Astrocyte of the cerebellum (primary cell): ENCODE results near the gene EPB41L1.

ENCODE experiments used
- DNase-seq: peaks from one replicate; pipeline ENCODE4 v3.0.0-alpha.2; 2011; ENCODE audit warnings: low read depth
- H3K4me3 ChIP-seq: 2 replicates; pipeline ENCODE4 v1.5.1; 2011; ENCODE audit warnings: mild to moderate bottlenecking, low read depth, low read length, moderate library complexity
- in situ Hi-C: cut with HindIII; loops from 2 replicates; pipeline ENCODE4 v1.10.0; 2017; ENCODE audit warnings: low sequenced_read_pairs
- TF ChIP-seq, protein P1 (sequence below): IDR thresholded peaks from 2 replicates; pipeline ENCODE4 v1.5.1; 2012; ENCODE audit warnings: low read length, low read depth, moderate library complexity, mild to moderate bottlenecking; ENCODE audit errors: missing control alignments

Gene EPB41L1

DNA sequence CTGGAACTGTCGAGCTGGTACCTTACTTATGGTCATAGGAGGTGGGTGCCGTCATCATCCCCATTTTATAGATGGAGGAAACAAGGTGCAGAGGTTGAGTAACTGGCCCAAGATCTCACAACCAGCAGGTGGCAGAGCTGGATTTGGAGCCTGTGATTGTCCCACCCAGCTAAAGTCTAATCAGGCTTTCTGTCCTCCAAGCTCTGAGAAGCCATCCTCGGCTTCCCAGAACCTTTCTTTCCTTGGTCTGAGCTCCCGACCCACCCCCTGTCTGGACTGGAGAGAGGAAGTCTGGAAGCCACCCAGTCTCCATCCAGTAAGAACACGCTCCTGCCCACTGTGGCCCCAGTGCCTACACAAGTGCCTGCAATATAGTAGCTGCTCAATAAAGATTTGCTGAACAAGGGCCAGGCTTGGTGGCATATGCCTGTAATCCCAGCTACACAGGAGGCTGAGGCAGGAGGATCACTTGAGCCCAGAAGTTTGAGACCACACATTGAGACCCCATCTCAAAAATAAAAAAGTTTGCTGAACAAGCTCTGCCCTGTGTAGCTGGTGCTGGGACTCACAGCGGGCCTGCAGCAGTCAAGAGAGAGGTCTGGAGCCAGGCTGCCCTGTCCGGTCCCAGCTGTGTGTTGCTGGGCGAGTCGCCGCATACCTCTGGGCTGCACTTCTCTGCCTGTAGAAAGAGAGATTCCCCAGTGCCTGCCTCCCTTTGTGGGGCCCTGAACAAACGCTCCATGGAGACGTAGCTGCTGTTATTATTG lies 119.1 kb downstream of the EPB41L1 start:
- TF ChIP-seq, protein P1, sequence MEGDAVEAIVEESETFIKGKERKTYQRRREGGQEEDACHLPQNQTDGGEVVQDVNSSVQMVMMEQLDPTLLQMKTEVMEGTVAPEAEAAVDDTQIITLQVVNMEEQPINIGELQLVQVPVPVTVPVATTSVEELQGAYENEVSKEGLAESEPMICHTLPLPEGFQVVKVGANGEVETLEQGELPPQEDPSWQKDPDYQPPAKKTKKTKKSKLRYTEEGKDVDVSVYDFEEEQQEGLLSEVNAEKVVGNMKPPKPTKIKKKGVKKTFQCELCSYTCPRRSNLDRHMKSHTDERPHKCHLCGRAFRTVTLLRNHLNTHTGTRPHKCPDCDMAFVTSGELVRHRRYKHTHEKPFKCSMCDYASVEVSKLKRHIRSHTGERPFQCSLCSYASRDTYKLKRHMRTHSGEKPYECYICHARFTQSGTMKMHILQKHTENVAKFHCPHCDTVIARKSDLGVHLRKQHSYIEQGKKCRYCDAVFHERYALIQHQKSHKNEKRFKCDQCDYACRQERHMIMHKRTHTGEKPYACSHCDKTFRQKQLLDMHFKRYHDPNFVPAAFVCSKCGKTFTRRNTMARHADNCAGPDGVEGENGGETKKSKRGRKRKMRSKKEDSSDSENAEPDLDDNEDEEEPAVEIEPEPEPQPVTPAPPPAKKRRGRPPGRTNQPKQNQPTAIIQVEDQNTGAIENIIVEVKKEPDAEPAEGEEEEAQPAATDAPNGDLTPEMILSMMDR: peak; percentile 34
- in situ Hi-C loops: no loop called here
- no peak for DNase-seq
- no peak overlapping the region for H3K4me3 ChIP-seq

DNA sequence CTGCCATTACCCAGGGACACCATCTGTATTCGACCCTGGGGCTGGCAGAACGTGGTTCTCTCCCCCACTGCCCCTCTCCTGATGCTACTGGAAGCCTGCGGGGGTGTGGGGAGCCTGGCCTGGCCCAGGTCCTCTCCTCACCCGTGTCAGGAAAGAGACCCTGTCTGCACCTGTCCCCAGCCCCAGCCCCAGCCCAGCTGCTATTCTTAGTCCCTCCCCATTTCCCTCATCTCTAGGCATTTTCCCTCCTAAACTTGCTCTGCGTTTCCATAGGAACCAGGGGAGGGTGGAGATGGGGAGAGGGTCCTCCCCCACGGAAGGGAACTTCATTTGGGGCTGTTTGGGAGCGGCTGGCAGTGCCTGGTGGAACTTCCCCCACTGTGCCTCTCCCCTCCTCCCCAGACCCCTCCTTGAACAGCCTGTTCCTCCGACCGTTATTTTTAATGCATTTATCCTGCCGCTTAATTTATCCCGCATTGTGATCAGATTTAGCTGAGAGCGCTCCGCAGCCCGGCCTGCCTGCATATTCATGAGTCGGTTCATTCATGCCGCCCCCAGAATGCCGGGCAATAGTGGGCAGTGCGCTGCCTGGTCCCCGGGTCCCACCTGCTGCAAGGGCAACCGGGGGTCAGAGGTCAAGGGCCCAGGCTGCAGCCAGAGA lies 119.8 kb downstream of the EPB41L1 start:
- TF ChIP-seq, protein P1: no peak
- in situ Hi-C loops: no loop called here
- no peak overlapping the region for H3K4me3 ChIP-seq
- no peak for DNase-seq

DNA sequence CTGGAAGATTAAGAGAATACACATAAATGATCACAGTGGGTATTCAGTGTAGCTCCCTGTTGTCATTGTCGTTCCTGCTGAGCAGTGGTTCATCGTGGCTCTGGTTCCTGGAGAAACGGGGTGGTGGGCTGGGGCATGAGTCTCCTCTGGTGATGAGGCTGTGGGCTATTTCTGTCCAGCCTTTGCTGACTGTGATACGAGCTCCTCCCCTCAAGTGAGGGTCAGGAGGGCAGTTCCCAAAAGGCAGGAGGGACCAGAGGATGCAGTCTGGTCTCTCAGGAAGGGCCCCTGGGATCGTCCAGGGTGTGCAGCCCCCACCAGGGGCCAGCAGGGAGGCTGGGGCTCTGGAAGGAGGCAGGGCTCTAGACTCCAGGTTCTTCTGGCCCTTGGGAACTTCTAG lies 120.5 kb downstream of the EPB41L1 start:
- in situ Hi-C loops: no loop called here
- TF ChIP-seq, protein P1: no peak
- H3K4me3 ChIP-seq: no peak overlapping the region
- no peak for DNase-seq

DNA sequence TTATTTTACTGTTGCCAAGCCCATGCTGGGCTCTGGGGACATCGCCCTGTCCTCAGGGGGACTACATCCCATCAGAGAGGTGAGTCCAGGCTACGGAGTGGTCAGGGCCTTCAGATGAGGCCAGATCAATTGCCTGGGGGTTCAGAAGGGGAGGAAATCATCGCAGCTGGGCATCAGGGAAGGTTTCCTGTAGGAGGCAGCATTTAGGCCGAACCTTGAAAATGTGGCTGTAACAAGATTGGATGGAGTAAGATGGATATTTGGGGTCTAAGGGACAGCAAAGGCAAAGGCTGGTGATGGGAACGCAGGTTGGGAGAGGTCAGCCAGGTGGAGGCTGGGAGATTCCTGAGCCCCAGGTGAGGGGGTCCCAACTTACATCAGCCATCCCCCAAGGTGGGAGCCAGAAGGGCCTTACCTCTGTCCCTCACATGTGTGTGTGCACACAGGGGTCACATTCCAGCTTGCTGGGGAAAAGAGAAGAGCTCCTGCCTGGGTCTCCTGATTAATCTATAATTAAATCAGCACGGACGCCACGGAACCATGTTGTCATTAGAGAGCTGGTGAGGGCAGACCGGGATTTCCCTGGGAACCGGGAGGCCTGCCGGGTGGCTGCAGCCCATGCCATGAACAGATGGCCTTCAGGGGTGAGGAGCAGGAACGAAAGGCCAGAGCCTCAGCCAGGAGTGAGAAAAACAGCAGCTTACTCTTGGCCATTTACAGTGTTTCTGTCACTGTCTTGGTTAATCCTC lies 121.1 kb downstream of the EPB41L1 start:
- TF ChIP-seq, protein P1: no peak
- H3K4me3 ChIP-seq: no peak overlapping the region
- in situ Hi-C loops: no loop called here
- no peak for DNase-seq

DNA sequence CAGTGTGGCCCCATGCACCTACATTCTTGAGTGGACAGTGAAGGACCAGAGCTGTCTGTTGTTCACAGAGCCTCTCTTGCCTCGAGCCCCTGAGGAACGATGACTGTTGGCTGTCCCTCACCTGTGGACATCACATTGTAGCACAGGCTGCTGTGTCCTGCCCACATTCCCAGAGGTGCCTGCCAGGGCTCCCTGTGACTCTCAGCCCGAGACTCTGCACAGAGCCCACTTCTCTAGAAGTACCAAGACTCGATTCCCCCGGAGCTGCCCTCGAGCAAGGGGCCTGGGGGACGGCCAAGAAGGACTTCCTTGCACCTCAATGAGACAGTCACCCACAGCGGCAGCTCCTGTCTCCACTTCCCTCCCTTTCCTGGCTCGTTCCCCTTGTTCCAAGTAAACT lies 123.0 kb downstream of the EPB41L1 start:
- in situ Hi-C loops: no loop called here
- H3K4me3 ChIP-seq: no peak overlapping the region
- TF ChIP-seq, protein P1: no peak
- no peak for DNase-seq

DNA sequence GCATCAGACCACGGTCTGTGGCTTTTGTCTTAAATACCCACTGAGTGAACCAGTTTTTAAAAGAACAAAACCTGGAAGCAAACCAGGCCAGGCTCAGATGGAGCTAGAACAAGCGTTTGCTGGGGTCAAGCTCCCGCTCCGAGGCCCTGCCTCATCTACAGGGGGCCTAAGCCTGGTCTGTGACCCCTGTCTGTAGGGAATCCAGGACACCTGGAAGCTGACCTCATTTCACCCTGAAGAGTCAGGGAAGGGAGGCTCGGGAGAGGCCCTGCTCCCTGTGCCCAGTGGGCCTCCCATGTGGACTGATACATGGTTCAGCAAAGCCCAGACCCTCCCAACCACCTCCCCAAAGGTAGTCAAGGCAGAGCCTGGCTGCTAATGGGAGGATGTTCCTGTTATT lies 124.8 kb downstream of the EPB41L1 start:
- DNase-seq: no peak
- in situ Hi-C loops: no loop called here
- TF ChIP-seq, protein P1: no peak
- H3K4me3 ChIP-seq: no peak overlapping the region
